Measurements from ENCODE around the gene MAN2A1.

Gene MAN2A1

GRCh38 chr5:109671136-109671535, 18.6 kb upstream of the MAN2A1 start:
- in situ Hi-C loops (cut with MboI; ENCODE audit: low pct_unique_long_range_greater_than_20kb, low sequenced_read_pairs, unreplicated experiment) = no loop called here
- no peak for TF ChIP-seq CTCF (IDR thresholded peaks at IDR 0.05; ENCODE audit: extremely low read depth, insufficient read depth, missing control alignments)

GRCh38 chr5:109674596-109674995, 15.1 kb upstream of the MAN2A1 start:
- in situ Hi-C loops (cut with MboI; ENCODE audit: low pct_unique_long_range_greater_than_20kb, low sequenced_read_pairs, unreplicated experiment) = no loop called here
- DNase-seq (ENCODE audit: low spot score) = no peak
- TF ChIP-seq CTCF (IDR thresholded peaks at IDR 0.05; ENCODE audit: extremely low read depth, insufficient read depth, missing control alignments) = no peak

More at GRCh38 chr5:109671136-109671535, 18.6 kb upstream of the MAN2A1 start:
- no peak for DNase-seq (ENCODE audit: low spot score)

- in situ Hi-C loops (cut with MboI; ENCODE audit: low pct_unique_long_range_greater_than_20kb, low sequenced_read_pairs, unreplicated experiment) = loop anchor here (25.0 kb wide), 1 partner anchor 990 kb away; no protein-coding TSS in a partner anchor
- no peak for DNase-seq (ENCODE audit: low spot score)
- TF ChIP-seq CTCF (IDR thresholded peaks at IDR 0.05; ENCODE audit: extremely low read depth, insufficient read depth, missing control alignments) = no peak
These were observed 12.8 kb upstream of the MAN2A1 start for GRCh38 chr5:109676920-109677319.

GRCh38 chr5:109678447-109678846, 11.3 kb upstream of the MAN2A1 start:
- in situ Hi-C loops (cut with MboI; ENCODE audit: low pct_unique_long_range_greater_than_20kb, low sequenced_read_pairs, unreplicated experiment) = loop anchor here (25.0 kb wide), 1 partner anchor 991 kb away; no protein-coding TSS in a partner anchor
- DNase-seq (ENCODE audit: low spot score) = no peak
- TF ChIP-seq CTCF (IDR thresholded peaks at IDR 0.05; ENCODE audit: extremely low read depth, insufficient read depth, missing control alignments) = no peak

GRCh38 chr5:109681763-109682162, 8.0 kb upstream of the MAN2A1 start:
- DNase-seq (ENCODE audit: low spot score) = no peak
- in situ Hi-C loops (cut with MboI; ENCODE audit: low pct_unique_long_range_greater_than_20kb, low sequenced_read_pairs, unreplicated experiment) = loop anchor here (25.0 kb wide), 1 partner anchor 994 kb away; no protein-coding TSS in a partner anchor
- TF ChIP-seq CTCF (IDR thresholded peaks at IDR 0.05; ENCODE audit: extremely low read depth, insufficient read depth, missing control alignments) = no peak

GRCh38 chr5:109682383-109682782, 7.3 kb upstream of the MAN2A1 start:
- TF ChIP-seq CTCF (IDR thresholded peaks at IDR 0.05; ENCODE audit: extremely low read depth, insufficient read depth, missing control alignments) = no peak
- no peak for DNase-seq (ENCODE audit: low spot score)
- in situ Hi-C loops (cut with MboI; ENCODE audit: low pct_unique_long_range_greater_than_20kb, low sequenced_read_pairs, unreplicated experiment) = loop anchor here (25.0 kb wide), 1 partner anchor 995 kb away; no protein-coding TSS in a partner anchor
